ENCODE data around the gene BICD1. TPM values are rescaled to one million over a fixed set of nuclear protein-coding genes. Genes with fewer than 3 reads are reported as not detected.
A peak's percentile ranks its signal among the peaks of the same experiment; 100 is the strongest.

BICD1 gene
- total and polyA plus RNA-seq, 2 donors (not counting 1 experiment from before 2014, with no cell fraction given) = 15.2 to 93.5 TPM

DNA sequence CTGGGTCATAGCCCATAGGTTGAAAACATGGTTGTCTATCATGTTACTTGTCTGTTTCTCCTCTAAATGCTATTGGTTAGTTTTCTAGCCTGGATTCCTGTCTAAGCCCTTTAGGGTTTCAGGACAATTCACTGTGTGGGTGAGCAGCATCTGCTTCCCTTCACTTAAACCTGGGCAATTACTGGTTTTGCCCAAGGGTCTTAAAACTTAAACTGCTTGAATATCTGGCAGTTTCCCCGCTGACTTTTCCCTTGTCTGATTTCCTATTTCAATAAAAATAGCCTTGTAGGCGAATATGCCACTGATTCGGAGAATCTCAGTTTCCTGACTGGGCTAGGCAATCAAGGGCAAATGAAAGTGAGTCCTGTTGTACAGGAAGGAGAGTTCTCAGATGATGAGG is 154.0 kb downstream of the BICD1 start:
- Mint-ChIP-seq H3K9me3 (ENCODE audit: insufficient read depth) (peaks cover 5% of the 10 kb centered on the region), H3K27ac (no peak overlapping the region), H3K27me3 (no peaks in the 10 kb centered on the region), H3K4me1 (peaks cover 34% of the 10 kb centered on the region), H3K4me3 (no peak overlapping the region)
- peaks cover 31 to 32% of the 10 kb centered on the region in 2 donors for H3K4me1 ChIP-seq (ENCODE audit: control insufficient read depth in 2 of 2, insufficient read depth in 2 of 2, low read length in 2 of 2)
- H3K9ac ChIP-seq (ENCODE audit: low read length) = no peak overlapping the region
- no peak overlapping the region for H3K4me2 ChIP-seq (replicated peaks; ENCODE audit: low read depth, low read length, poor library complexity, severe bottlenecking)
- H3K27ac ChIP-seq (ENCODE audit: low read length in 2 of 2) = no peak overlapping the region
- ChIA-PET CTCF (interaction anchor here (1.2 to 1.8 kb wide), 2 partner anchors 51 to 608 kb away, joined by 4 to 5 read pairs; no protein-coding TSS in a partner anchor), POLR2A (no interaction called here)
- peaks cover 1 to 7% (median 4%) of the 10 kb centered on the region in 3 donors for H3K9me3 ChIP-seq (ENCODE audit: control extremely low read depth in 1 of 3, control insufficient read depth in 2 of 3, insufficient read depth in 1 of 3, low read length in 2 of 3)
- 57% methylated on average over 1 of the region's 3 CpGs for whole genome bisulfite sequencing (ENCODE audit: insufficient coverage)
- H4K20me1 ChIP-seq (ENCODE audit: control insufficient read depth, insufficient read depth, low read length, poor library complexity, severe bottlenecking) = no peaks in the 10 kb centered on the region
- H2AFZ ChIP-seq (ENCODE audit: insufficient read depth, low read depth, low read length, poor library complexity, severe bottlenecking) = no peak overlapping the region
- no peak overlapping the region for H3K4me3 ChIP-seq (ENCODE audit: control extremely low read depth in 1 of 5, extremely low read depth in 1 of 5, insufficient read depth in 1 of 5, low read depth in 2 of 5, low read length in 4 of 5)
- no peak for ATAC-seq (ENCODE audit: low read depth)
- TF ChIP-seq CTCF (IDR thresholded peaks at IDR 0.05) (no peak), EZH2 (IDR thresholded peaks at IDR 0.05; ENCODE audit: borderline replicate concordance, insufficient read depth, low read depth, low read length, poor library complexity, severe bottlenecking) (no peak)
- H3K79me2 ChIP-seq (ENCODE audit: control insufficient read depth, insufficient read depth, low read length) = peaks cover 22% of the 10 kb centered on the region
- DNase-seq = no peak
- no peaks in the 10 kb centered on the region for H3K27me3 ChIP-seq (replicated peaks in 1 of 4; ENCODE audit: control extremely low read depth in 1 of 4, control insufficient read depth in 3 of 4, insufficient read depth in 4 of 4, low read length in 3 of 4)
- intact Hi-C loops (cut with micrococcal nuclease) = no loop called here
- H3K36me3 ChIP-seq (replicated peaks in 1 of 2; ENCODE audit: control extremely low read depth in 1 of 2, control insufficient read depth in 1 of 2, extremely low read depth in 1 of 2, insufficient read depth in 2 of 2, low read length in 1 of 2) = peaks cover 0 to 1% of the 10 kb centered on the region in 2 experiments

DNA sequence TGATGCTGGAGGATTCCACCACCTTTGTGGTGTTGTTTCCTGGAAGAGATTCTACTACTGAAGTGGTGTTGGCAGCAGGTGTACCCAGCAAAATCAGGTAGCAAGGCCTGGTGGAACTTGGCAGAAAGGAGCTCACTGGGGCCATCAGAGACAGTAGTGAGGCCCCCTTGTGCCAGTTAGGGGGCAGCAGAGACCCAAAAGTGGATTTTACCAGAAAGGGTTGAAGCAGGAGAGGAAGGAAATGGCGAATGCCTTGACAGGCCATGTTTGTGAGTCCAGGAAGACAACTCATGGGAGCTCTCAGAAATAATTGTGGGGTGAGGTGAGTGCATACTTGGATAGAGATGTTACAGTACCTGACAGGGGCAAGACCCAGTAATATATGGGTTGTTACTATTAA is 155.0 kb downstream of the BICD1 start:
- H4K20me1 ChIP-seq (ENCODE audit: control insufficient read depth, insufficient read depth, low read length, poor library complexity, severe bottlenecking) = no peaks in the 10 kb centered on the region
- no peak for ATAC-seq (ENCODE audit: low read depth)
- POLR2A ChIA-PET = no interaction called here
- peaks cover 41% of the 10 kb centered on the region for H3K4me1 Mint-ChIP-seq
- intact Hi-C loops (cut with micrococcal nuclease) = no loop called here
- H3K27me3 Mint-ChIP-seq = no peaks in the 10 kb centered on the region
- H3K79me2 ChIP-seq (ENCODE audit: control insufficient read depth, insufficient read depth, low read length) = peaks cover 26% of the 10 kb centered on the region
- no peak for TF ChIP-seq EZH2 (IDR thresholded peaks at IDR 0.05; ENCODE audit: borderline replicate concordance, insufficient read depth, low read depth, low read length, poor library complexity, severe bottlenecking)
- no peak for TF ChIP-seq CTCF (IDR thresholded peaks at IDR 0.05)
- H3K27me3 ChIP-seq (replicated peaks in 1 of 4; ENCODE audit: control extremely low read depth in 1 of 4, control insufficient read depth in 3 of 4, insufficient read depth in 4 of 4, low read length in 3 of 4) = no peaks in the 10 kb centered on the region
- H3K9ac ChIP-seq (ENCODE audit: low read length) = no peak overlapping the region
- WGBS (ENCODE audit: insufficient coverage) = 93% methylated on average over 1 of the region's 1 CpG
- peaks cover 0 to 1% of the 10 kb centered on the region in 2 experiments for H3K36me3 ChIP-seq (replicated peaks in 1 of 2; ENCODE audit: control extremely low read depth in 1 of 2, control insufficient read depth in 1 of 2, extremely low read depth in 1 of 2, insufficient read depth in 2 of 2, low read length in 1 of 2)
- no peak overlapping the region for H3K4me3 Mint-ChIP-seq
- no peak overlapping the region for H3K4me3 ChIP-seq (ENCODE audit: control extremely low read depth in 1 of 5, extremely low read depth in 1 of 5, insufficient read depth in 1 of 5, low read depth in 2 of 5, low read length in 4 of 5)
- peak overlapping the region; percentile 21 for H3K27ac Mint-ChIP-seq
- H3K27ac ChIP-seq (ENCODE audit: low read length in 2 of 2) = no peak overlapping the region
- peak; percentile 58 for DNase-seq
- peaks cover 1 to 7% (median 4%) of the 10 kb centered on the region in 3 donors for H3K9me3 ChIP-seq (ENCODE audit: control extremely low read depth in 1 of 3, control insufficient read depth in 2 of 3, insufficient read depth in 1 of 3, low read length in 2 of 3)
- H3K4me1 ChIP-seq (ENCODE audit: control insufficient read depth in 2 of 2, insufficient read depth in 2 of 2, low read length in 2 of 2) = peaks cover 40 to 41% of the 10 kb centered on the region in 2 donors
- peaks cover 5% of the 10 kb centered on the region for H3K9me3 Mint-ChIP-seq (ENCODE audit: insufficient read depth)
- no peak overlapping the region for H2AFZ ChIP-seq (ENCODE audit: insufficient read depth, low read depth, low read length, poor library complexity, severe bottlenecking)
- CTCF ChIA-PET = interaction anchor here (0.8 to 1.2 kb wide), 7 partner anchors 47 to 608 kb away, joined by 3 to 5 read pairs (median 3); no protein-coding TSS in a partner anchor
- peak overlapping the region; percentile 13 for H3K4me2 ChIP-seq (replicated peaks; ENCODE audit: low read depth, low read length, poor library complexity, severe bottlenecking)
